ENCODE measurements around the gene PSMD1. TPM values are rescaled to one million over a fixed set of nuclear protein-coding genes. Genes with fewer than 3 reads are reported as not detected.
A peak's percentile ranks its signal among the peaks of the same experiment; 100 is the strongest.

PSMD1 gene
- total RNA-seq, 1 donor from 2014 or later, result 132 TPM

- H3K9me3 Mint-ChIP-seq, result peaks cover 5% of the 10 kb centered on the region
- peaks cover 5% of the 10 kb centered on the region for H3K27me3 Mint-ChIP-seq (ENCODE audit: insufficient read depth, low read depth)
- H2AFZ ChIP-seq (replicated peaks), result no peak overlapping the region
These were observed 40.7 kb upstream of the PSMD1 start for GRCh38 chr2:231015926-231016325.

GRCh38 chr2:231016566-231017230, 40.0 kb upstream of the PSMD1 start:
- H3K27ac ChIP-seq, result no peak overlapping the region
- TF ChIP-seq EZH2 (IDR thresholded peaks at IDR 0.05) (no peak), EZH2phosphoT487 (IDR thresholded peaks at IDR 0.05) (no peak), CTCF (IDR thresholded peaks at IDR 0.05) (no peak)
- no peaks in the 10 kb centered on the region for H3K9me3 ChIP-seq (ENCODE audit: low read depth)
- Mint-ChIP-seq H3K4me3 (peak overlapping the region; percentile 31), H3K9me3 (peaks cover 5% of the 10 kb centered on the region), H3K27ac (no peak overlapping the region), H3K4me1 (peaks cover 18% of the 10 kb centered on the region), H3K27me3 (ENCODE audit: insufficient read depth, low read depth) (peaks cover 12% of the 10 kb centered on the region), H3K36me3 (no peaks in the 10 kb centered on the region)
- no peaks in the 10 kb centered on the region for H4K20me1 ChIP-seq (ENCODE audit: low read depth)
- H3K36me3 ChIP-seq, result no peaks in the 10 kb centered on the region
- H3K4me3 ChIP-seq, result no peak overlapping the region
- no peak for DNase-seq (ENCODE audit: low spot score)
- no peaks in the 10 kb centered on the region for H3K79me2 ChIP-seq (ENCODE audit: low read depth)
- H3K9ac ChIP-seq, result no peak overlapping the region
- H3F3A ChIP-seq (ENCODE audit: low read depth), result no peaks in the 10 kb centered on the region
- no peak overlapping the region for H2AFZ ChIP-seq (replicated peaks)
- no peaks in the 10 kb centered on the region for H3K4me1 ChIP-seq
- H3K4me2 ChIP-seq, result no peak overlapping the region
- no peaks in the 10 kb centered on the region for H3K27me3 ChIP-seq

More at GRCh38 chr2:231015926-231016325, 40.7 kb upstream of the PSMD1 start:
- Mint-ChIP-seq H3K4me1 (peaks cover 18% of the 10 kb centered on the region), H3K36me3 (no peaks in the 10 kb centered on the region), H3K4me3 (no peak overlapping the region), H3K27ac (no peak overlapping the region)
- Histone ChIP-seq H3K36me3 (no peaks in the 10 kb centered on the region), H3K27ac (no peak overlapping the region), H4K20me1 (ENCODE audit: low read depth) (no peaks in the 10 kb centered on the region), H3F3A (ENCODE audit: low read depth) (no peaks in the 10 kb centered on the region), H3K79me2 (ENCODE audit: low read depth) (no peaks in the 10 kb centered on the region), H3K27me3 (no peaks in the 10 kb centered on the region), H3K4me1 (no peaks in the 10 kb centered on the region), H3K4me3 (no peak overlapping the region), H3K9ac (no peak overlapping the region), H3K4me2 (no peak overlapping the region), H3K9me3 (ENCODE audit: low read depth) (no peaks in the 10 kb centered on the region)
- DNase-seq (ENCODE audit: low spot score), result no peak
- no peak for TF ChIP-seq CTCF (IDR thresholded peaks at IDR 0.05)
- no peak for TF ChIP-seq EZH2 (IDR thresholded peaks at IDR 0.05)
- TF ChIP-seq EZH2phosphoT487 (IDR thresholded peaks at IDR 0.05), result no peak

DNA sequence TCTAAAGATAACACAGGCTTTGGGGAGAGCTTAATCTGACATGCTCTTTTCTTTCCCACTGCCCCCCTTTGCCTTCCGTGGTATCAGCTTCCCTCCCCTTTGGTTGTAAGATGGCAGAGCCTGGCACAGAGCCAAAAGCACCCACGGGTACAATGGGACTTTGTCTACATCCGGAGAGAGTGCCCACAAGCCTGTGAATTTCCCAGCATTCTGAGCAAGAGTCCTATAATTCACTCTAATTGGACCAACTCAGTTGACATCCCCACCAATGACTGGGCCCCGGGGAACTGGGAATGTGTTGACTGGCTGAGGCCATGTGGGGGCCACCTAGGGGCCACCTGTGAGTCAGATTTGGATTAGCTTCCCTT, 39.5 kb upstream of the PSMD1 start:
- Histone ChIP-seq H3K9me3 (ENCODE audit: low read depth) (no peaks in the 10 kb centered on the region), H3K79me2 (ENCODE audit: low read depth) (no peaks in the 10 kb centered on the region), H3K27me3 (no peaks in the 10 kb centered on the region), H2AFZ (replicated peaks) (no peak overlapping the region), H3K4me2 (no peak overlapping the region), H3F3A (ENCODE audit: low read depth) (no peaks in the 10 kb centered on the region), H3K27ac (no peak overlapping the region), H3K4me1 (no peaks in the 10 kb centered on the region), H3K4me3 (no peak overlapping the region), H3K36me3 (no peaks in the 10 kb centered on the region), H4K20me1 (ENCODE audit: low read depth) (no peaks in the 10 kb centered on the region), H3K9ac (no peak overlapping the region)
- H3K4me3 Mint-ChIP-seq, result no peak overlapping the region
- no peak overlapping the region for H3K27ac Mint-ChIP-seq
- peaks cover 18% of the 10 kb centered on the region for H3K4me1 Mint-ChIP-seq
- H3K27me3 Mint-ChIP-seq (ENCODE audit: insufficient read depth, low read depth), result peaks cover 12% of the 10 kb centered on the region
- no peak for DNase-seq (ENCODE audit: low spot score)
- H3K9me3 Mint-ChIP-seq, result peaks cover 5% of the 10 kb centered on the region
- H3K36me3 Mint-ChIP-seq, result no peaks in the 10 kb centered on the region
- TF ChIP-seq CTCF (IDR thresholded peaks at IDR 0.05) (no peak), EZH2 (IDR thresholded peaks at IDR 0.05) (no peak), EZH2phosphoT487 (IDR thresholded peaks at IDR 0.05) (no peak)

All from neural progenitor cell (in vitro differentiated cells).